Lower leg skin (tissue), 4 donors: ENCODE results near the gene LZTR1. TPM values are rescaled to one million over a fixed set of nuclear protein-coding genes. Genes with fewer than 3 reads are reported as not detected.

ENCODE experiments used
- DNase-seq, 2 donors: peaks; one replicate each; pipeline ENCODE4 v3.0.0-alpha.2; 2019; ENCODE audit warnings: low spot score in 2 of 2
- H3K4me3 ChIP-seq: fragments of 200-600 bp; sonication (generic); 2 replicates; pipeline ENCODE4 v1.5.1; 2017; ENCODE audit warnings: mild to moderate bottlenecking, low read depth; ENCODE audit not compliant: poor library complexity, severe bottlenecking
- CTCF ChIP-seq, 3 donors: fragments of 450-650 bp; IDR thresholded peaks; one replicate each; pipeline ENCODE4 v1.5.1; 2016; ENCODE audit warnings: antibody characterized with exemption in 3 of 3, mild to moderate bottlenecking in 3 of 3, moderate library complexity in 2 of 3
- POLR2A ChIP-seq, 2 donors: fragments of 450-650 bp; IDR thresholded peaks; one replicate each; pipeline ENCODE4 v1.6.1; 2016 to 2017; ENCODE audit warnings: antibody characterized with exemption in 2 of 2, mild to moderate bottlenecking in 1 of 2, moderate library complexity in 1 of 2
- WGBS, 2 donors: methylation state at CpG; one replicate each; pipeline ENCODE4 v1.1.5; 2018; 5-methylcytosine and 5-hydroxymethylcytosine counted together
- intact Hi-C: fragments of 100-400 bp; cut with DNase I; formaldehyde crosslinking; loops from one replicate; pipeline ENCODE4 v1.15.0; 2023; ENCODE audit warnings: low total_unique reads
- total RNA-seq, 4 donors: library from RNA; depleted of rRNA; stranded (reverse); fragments of >200 nt; gene quantifications; one replicate each; pipeline ENCODE4 v1.1.0, GENCODE V29; 2016

Gene LZTR1
- total RNA-seq, 4 donors from 2014 or later = 25.4 to 34.9 (median 28.4) TPM

DNA sequence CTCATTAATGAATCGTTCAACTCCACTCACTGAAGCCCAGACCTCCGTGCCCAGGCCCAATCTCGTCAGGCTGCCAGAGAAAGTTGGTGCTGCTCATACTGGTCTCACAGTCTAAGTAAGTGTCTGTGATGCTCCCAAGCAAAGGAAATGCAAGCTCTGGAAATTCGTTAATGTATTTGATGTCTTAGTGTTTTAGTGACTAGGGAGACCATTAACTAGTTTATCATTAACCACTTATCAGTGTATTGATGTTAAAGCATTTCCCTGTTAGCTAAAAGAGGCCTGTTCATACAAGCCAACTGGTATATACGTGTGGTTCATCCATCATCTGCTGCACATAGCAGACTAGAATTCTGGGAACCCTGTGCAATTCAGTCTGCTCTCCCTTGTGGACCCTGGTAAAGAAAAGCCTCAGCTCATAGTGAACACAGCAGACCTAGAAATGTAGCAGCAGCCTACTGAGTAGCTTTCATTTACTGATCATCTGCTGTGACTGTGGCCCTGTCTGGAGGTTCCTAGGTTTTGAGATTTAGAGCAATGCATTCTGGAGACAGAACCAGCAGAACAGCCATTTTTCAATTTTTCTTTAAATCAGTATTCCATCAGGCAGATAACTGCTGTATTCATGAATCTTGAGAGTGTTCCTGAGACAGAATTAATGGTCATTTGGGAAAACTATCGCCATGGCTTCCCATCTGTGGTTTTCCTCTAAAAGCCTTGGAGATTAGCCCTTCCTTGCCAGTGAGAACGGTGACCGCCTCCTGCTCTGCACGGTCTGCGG, 30.8 kb upstream of the LZTR1 start:
- no peak overlapping the region for H3K4me3 ChIP-seq
- TF ChIP-seq CTCF (IDR thresholded peaks at IDR 0.05) (no peak), POLR2A (IDR thresholded peaks at IDR 0.05) (no peak)
- WGBS, 2 donors = 73 to 76% methylated on average over 10 of the region's 10 CpGs
- intact Hi-C loops = no loop called here
- DNase-seq = no peak

DNA sequence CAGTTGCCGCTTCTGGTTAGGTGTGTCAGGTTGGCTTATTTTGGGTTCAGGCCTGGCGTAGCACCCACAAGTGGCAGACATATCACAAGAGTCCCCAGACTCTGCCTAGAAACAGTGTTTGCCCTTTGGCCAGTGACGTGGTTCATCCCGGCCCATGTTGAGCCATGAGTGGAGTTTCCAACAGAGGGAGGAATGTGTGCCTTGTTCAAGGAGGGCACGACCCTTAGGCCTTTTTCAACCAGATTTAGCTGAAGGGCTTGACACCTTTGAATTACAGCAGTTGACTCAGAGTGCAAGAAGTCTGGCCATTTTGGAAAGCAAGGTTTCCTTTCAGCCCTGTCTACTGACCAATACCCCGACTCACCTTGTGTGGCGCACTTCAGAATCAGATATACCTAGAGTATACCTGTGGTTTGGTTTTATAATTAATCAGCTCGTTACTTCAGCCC, 30.1 kb upstream of the LZTR1 start:
- TF ChIP-seq POLR2A (IDR thresholded peaks at IDR 0.05) (no peak), CTCF (IDR thresholded peaks at IDR 0.05) (no peak)
- DNase-seq = no peak
- H3K4me3 ChIP-seq = no peak overlapping the region
- intact Hi-C loops = no loop called here
- 81 to 84% methylated on average over 8 of the region's 8 CpGs for WGBS, 2 donors

DNA sequence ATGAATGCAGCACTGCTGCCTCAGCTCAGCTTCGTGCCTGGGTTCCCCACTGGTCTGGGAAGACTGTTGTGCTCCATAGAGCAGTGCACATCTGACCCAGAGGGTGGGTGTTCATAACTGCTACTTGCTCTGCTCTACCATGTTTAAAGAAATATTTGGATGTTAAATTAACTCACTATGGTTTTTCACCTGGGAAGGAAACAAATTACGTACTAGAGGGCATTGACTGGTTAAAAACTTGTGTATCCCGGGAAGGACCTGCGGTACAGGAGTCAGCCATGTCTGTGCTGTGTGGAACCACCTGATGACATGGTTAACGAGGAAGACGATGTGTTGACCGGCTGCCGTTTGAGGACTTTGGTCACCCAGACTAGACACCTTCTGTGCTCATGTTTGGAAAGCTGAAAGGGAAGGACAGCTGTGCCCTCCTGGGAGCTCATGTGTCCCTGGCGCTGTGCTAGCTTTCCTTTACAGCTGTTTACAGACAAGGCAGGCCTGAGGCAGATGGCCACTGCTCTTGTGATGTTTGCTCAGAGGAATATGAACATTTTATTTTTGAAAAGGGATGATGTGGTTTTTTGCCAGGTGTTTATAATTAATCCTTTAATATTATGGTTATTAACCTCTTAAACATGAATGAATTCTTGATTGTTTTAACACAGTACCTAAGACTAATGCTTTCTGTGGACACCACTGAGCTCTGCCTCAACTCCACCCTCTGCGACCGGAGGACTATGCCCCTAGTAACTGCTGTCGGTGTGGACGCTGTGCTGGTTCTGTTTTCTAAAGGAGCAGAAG, 29.4 kb upstream of the LZTR1 start:
- WGBS, 2 donors = 84 to 89% methylated on average over 13 of the region's 13 CpGs
- no peak overlapping the region for H3K4me3 ChIP-seq
- intact Hi-C loops = no loop called here
- TF ChIP-seq POLR2A (IDR thresholded peaks at IDR 0.05) (no peak), CTCF (IDR thresholded peaks at IDR 0.05) (no peak)
- no peak for DNase-seq

- no peak overlapping the region for H3K4me3 ChIP-seq
Observed at GRCh38 chr22:20953342-20953608, 28.8 kb upstream of the LZTR1 start.

More at GRCh38 chr22:20953342-20953608, 28.8 kb upstream of the LZTR1 start:
- intact Hi-C loops = no loop called here
- TF ChIP-seq POLR2A (IDR thresholded peaks at IDR 0.05) (no peak), CTCF (IDR thresholded peaks at IDR 0.05) (no peak)
- DNase-seq = no peak
- WGBS, 2 donors = 72 to 77% methylated on average over 3 of the region's 3 CpGs
